ENCODE data around the gene UBAP1L.
"Not testable (repeated sequence)": the region's sequence is repeated elsewhere in the genome, so short reads cannot be mapped to it uniquely, and the experiment has no call there.

The UBAP1L gene

GRCh38 chr15:65082303-65082953, 32.6 kb downstream of the UBAP1L start:
- DNase-seq: no peak

GRCh38 chr15:65081758-65082157, 33.2 kb downstream of the UBAP1L start:
- DNase-seq: no peak

DNA sequence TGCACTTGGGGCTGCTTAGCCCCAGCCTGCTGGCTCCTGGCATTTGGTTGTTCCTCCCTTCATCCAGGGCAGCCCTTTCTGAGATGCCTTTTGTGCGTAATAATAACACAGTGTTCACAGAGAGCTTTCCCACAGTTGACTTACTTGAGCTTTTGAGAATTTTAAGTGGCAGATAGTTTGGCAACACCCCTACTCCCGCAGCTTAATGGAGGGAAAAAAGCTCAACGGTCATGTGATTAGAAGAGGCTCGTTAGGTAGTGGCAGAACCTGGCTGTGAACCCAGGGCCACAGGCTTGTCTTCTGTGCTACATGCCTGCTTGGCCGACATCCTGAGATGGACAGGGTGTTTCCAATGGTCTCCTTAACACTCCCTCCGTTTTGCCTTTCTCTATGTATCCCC, 33.7 kb downstream of the UBAP1L start:
- DNase-seq: no peak

DNA sequence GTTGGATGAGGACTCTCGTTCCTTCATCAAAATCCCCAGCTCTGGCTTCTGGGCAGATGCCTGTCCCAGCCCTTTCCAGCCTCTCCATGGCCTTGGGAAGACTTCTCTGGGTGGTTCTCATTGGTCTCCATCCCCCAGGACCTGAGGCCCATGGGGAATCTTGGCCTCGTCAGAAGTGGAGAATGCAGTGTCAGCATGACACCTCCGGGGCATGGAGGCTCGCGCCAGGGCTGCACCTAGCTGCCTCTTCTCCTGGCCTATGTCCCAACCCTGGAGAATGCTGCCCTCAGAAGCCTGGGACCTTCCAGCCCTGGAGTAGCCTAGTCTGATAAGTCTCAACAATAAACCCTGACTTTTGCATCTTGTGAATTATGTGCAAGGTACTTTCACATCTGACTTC, 35.4 kb downstream of the UBAP1L start:
- no peak for DNase-seq

DNA sequence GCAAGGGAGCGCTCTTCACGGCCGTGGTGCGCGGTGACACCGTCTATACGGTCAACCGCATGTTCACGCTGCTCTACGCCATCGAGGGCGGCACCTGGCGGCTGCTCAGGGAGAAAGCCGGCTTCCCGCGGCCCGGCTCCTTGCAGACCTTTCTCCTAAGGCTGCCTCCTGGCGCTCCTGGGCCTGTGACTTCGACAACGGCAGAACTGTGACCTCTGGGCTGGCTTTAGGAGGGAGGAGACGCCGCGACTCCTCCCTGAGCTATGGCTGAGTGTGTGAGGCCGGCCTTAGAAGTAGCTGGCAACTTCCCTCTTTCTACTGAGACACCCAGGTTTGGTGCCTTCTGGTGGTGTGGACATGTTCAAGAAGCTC, 37.0 kb downstream of the UBAP1L start:
- DNase-seq: no peak

DNA sequence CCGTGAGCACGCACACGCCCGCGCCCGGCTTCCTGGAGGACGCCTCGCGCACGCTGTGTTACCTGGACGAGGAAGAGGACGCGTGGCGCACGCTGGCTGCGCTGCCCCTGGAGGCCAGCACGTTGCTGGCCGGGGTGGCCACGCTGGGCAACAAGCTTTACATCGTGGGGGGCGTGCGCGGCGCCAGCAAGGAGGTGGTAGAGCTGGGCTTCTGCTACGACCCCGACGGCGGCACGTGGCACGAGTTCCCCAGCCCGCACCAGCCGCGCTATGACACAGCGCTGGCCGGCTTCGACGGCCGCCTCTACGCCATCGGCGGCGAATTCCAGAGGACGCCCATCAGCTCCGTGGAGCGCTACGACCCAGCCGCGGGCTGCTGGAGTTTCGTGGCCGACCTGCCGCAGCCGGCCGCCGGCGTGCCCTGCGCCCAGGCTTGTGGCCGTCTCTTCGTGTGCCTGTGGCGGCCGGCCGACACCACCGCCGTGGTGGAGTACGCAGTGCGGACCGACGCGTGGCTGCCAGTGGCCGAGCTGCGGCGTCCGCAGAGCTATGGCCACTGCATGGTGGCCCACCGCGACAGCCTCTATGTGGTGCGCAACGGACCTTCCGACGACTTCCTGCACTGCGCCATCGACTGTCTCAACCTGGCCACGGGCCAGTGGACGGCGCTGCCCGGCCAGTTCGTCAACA, 37.6 kb downstream of the UBAP1L start:
- no peak for DNase-seq

DNA sequence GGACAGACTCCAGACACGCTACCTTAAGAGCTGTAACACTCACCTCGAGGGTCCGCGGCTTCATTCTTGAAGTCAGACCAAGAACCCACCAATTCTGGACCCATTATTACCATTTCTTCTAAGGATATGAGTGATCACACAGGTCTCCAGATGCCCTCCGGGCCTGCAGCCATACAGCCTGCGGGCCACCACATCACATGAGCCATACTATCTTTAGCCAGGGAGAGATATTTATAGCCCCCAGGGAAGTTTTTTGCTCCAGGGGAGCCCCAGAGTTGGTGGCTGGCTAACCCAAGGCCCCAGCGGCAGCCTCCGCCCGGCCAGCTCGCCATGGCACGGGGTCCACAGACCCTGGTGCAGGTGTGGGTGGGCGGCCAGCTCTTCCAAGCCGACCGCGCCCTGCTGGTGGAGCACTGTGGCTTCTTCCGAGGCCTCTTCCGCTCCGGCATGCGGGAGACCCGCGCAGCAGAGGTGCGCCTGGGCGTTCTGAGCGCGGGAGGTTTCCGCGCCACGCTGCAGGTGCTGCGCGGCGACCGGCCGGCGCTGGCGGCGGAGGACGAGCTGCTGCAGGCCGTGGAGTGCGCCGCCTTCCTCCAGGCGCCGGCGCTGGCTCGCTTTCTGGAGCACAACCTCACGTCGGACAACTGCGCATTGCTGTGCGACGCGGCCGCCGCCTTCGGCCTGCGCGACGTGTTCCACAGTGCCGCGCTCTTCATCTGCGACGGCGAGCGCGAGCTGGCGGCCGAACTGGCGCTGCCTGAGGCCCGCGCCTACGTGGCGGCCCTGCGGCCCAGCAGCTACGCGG, 38.3 kb downstream of the UBAP1L start, which contains the start of gene KBTBD13:
KBTBD13 (plus strand) TSS at position 261 of the 805 bp plus-strand sequence; CDS start at position 331, 70 bp downstream.
- DNase-seq: no peak

- DNase-seq: not testable (repeated sequence)
Measured at GRCh38 chr15:65075607-65076395, 39.2 kb downstream of the UBAP1L start.

DNA sequence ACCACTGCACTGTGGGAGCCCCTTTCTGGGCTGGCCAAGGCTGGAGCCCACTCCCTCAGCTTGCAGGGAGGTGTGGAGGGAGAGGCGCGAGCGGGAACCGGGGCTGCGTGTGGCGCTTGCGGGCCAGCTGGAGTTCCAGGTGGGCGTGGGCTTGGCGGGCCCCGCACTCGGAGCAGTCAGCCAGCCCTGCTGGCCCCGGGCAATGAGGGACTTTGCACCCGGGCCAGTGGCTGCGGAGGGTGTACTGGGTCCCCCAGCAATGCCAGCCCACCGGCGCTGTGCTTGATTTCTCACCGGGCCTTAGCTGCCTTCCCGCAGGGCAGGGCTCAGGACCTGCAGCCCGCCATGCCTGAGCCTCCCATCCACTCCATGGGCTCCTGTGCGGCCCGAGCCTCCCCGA, 40.1 kb downstream of the UBAP1L start:
- not testable (repeated sequence) for DNase-seq

DNA sequence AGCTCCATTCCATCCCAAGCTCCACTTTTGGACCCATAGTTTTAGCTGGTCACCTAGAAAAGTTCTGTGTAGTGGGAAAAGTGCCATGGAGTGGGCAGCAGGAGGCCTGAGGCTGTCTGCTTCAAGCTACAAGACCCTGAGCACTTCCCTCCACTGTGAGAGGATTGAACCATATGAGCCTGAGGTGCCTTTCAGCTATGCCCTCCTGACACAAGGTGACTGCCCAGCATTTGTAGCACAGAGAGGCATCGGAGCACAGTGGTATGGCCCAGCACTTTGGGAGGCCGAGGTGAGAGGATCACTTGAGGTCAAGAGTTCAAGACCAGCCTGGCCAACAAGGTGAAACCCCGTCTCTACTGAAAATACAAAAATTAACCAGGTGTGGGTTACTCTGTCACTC, 42.4 kb downstream of the UBAP1L start:
- no peak for DNase-seq

- no peak for DNase-seq
Measured at GRCh38 chr15:65072027-65072426, 43.0 kb downstream of the UBAP1L start.

- no peak for DNase-seq
Measured at GRCh38 chr15:65071381-65071811, 43.6 kb downstream of the UBAP1L start.

- DNase-seq: no peak
Measured at GRCh38 chr15:65069779-65070546, 45.0 kb downstream of the UBAP1L start.

DNA sequence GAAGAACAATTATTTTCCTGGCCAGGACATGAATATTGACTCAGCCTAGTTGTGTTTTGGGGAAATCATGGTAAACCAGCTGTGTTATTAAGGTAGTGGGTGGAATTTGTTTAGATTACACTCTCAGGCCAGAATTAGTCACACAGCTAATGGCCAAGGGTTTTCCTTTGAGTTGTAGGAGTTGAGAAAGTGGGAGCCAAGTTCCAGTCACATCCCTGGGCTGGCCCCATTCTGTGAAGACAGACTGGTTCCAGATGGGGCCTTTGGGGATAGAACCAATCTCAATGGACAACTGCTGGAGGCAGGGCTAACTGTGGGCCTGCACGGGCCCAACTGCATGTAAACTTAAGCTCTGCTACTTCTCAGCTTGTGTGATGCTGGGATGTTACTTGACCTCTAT, 45.8 kb downstream of the UBAP1L start:
- DNase-seq: no peak

GRCh38 chr15:65068403-65068788, 46.6 kb downstream of the UBAP1L start:
- DNase-seq: no peak

GRCh38 chr15:65067645-65068402, 47.2 kb downstream of the UBAP1L start, which contains the start of gene RASL12:
Gene RASL12, minus strand, starts transcription at chr15:65067991. Its CDS starts 156 bp downstream, at chr15:65067835.
- DNase-seq: no peak

DNA sequence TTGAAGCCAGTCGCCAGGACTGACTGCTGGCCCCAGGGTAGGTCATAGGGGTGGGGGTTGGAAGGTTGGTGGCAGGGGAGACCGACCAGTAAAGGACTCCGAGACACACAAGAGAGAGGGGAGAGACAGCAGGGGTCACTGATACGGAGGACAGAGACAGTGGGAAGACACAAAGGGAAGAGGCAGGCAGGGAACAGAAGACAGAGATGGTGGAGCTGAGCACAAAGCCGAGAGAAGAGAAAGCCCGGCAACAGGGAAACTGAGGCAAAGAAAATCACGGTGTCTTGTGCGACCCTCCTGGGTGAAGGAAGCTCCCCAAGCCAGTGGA, 47.7 kb downstream of the UBAP1L start:
- DNase-seq: no peak

GRCh38 chr15:65066635-65067316, 48.2 kb downstream of the UBAP1L start:
- DNase-seq: no peak

DNA sequence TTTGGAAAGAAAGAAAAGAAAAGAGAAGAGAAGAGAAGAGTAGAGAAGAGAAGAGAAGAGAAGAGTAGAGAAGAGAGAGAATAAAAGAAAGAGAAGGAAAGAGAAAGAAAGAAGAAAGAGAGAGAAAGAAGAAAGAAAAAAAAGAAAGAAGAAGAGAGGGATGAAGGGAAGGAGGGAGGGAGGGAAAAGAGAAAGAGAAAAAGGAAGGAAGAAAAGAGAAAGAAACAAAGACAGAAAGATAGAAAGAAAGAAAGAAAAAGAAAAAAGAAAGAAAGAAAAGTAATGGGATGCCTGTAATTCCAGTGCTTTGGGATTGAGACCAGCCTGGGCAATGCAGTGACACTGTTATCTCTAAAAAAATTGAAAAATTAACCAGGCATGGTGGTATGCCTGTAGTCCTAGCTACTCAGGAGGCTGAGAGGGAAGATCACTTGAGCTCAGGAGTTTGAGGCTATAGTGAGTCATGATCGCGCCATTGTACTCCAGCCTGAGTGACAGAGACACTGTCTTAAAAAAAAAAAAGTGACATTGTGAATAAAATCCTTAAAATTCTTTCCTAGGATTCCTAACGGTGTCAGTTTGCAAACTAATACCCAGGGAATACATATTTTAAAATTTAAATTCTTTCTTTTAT, 48.9 kb downstream of the UBAP1L start:
- DNase-seq: no peak

DNA sequence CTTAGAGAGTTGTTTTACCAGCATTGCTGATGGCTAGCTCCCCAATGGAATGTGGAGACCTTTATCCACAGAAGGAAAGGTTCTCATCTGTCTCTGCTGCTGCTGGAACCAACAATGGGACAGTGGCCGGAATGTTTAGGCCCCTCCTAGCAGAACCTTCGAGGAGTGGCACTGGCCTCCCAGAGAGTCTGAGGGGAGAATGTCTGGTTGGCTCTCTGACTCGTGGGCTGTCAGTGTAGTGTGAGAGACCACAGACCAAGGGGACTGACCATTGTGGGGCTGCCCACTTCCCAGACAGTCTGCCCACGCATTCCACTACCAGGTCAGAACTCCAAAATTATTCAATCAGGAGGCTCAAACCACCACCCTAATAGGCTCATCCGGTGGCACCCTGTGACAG, 52.3 kb downstream of the UBAP1L start:
- DNase-seq: no peak
